GM13977 (cell line): ENCODE results near the gene DRC7.
A peak's percentile ranks its signal among the peaks of the same experiment; 100 is the strongest.

ENCODE experiments used
- DNase-seq: peaks from one replicate; pipeline ENCODE4 v3.0.0; 2012; ENCODE audit warnings: low spot score
- CTCF ChIP-seq: IDR thresholded peaks from 2 replicates; pipeline ENCODE4 v1.5.1; 2012; ENCODE audit warnings: mild to moderate bottlenecking, control low read depth; ENCODE audit not compliant: insufficient read depth; ENCODE audit errors: extremely low read depth, missing control alignments
- in situ Hi-C: fragments of 300-500 bp; cut with MboI; formaldehyde crosslinking; loops from one replicate; pipeline ENCODE4 v1.12.0; 2022; ENCODE audit warnings: low sequenced_read_pairs, low pct_unique_long_range_greater_than_20kb, mixed read lengths, inconsistent platforms; ENCODE audit not compliant: unreplicated experiment

DRC7 gene

GRCh38 chr16:57700781-57701551 is 6.4 kb downstream of the DRC7 start:
- no peak for DNase-seq
- TF ChIP-seq CTCF: no peak
- in situ Hi-C loops: no loop called here

GRCh38 chr16:57701759-57702371 is 7.3 kb downstream of the DRC7 start:
- no peak for DNase-seq
- TF ChIP-seq CTCF: no peak
- in situ Hi-C loops: no loop called here

GRCh38 chr16:57703416-57704010 is 8.9 kb downstream of the DRC7 start:
- in situ Hi-C loops: no loop called here
- no peak for DNase-seq
- no peak for TF ChIP-seq CTCF

GRCh38 chr16:57704011-57704904 is 9.7 kb downstream of the DRC7 start:
- peak; percentile 8 for DNase-seq
- no peak for TF ChIP-seq CTCF
- in situ Hi-C loops: no loop called here

GRCh38 chr16:57704905-57705852 is 10.6 kb downstream of the DRC7 start:
- DNase-seq: peak; percentile 12
- TF ChIP-seq CTCF: no peak
- in situ Hi-C loops: no loop called here

- in situ Hi-C loops: no loop called here
- DNase-seq: no peak
- no peak for TF ChIP-seq CTCF
Measured at GRCh38 chr16:57706717-57707116, 12.1 kb downstream of the DRC7 start.
